Body of pancreas (tissue), 4 donors: ENCODE measurements around the gene BNIPL.

Experiments used
- CTCF ChIP-seq, 7 experiments: fragments of 450-650 bp in 4 of 7; fragments of 200-600 bp in 3 of 7; sonication (generic) in 3 of 7; IDR thresholded peaks; one replicate each; pipeline ENCODE4 v1.5.1; 2016 to 2019; ENCODE audit warnings: antibody characterized with exemption in 7 of 7
- POLR2A ChIP-seq, 3 donors: fragments of 450-650 bp; IDR thresholded peaks; one replicate each; pipeline ENCODE4 v1.6.1; 2016; ENCODE audit warnings: antibody characterized with exemption in 3 of 3, mild to moderate bottlenecking in 2 of 3

GRCh38 chr1:151062741-151063371, 26.5 kb downstream of the BNIPL start:
- TF ChIP-seq CTCF (IDR thresholded peaks at IDR 0.05) (no peak), POLR2A (IDR thresholded peaks at IDR 0.05) (no peak)
